BE2C (cell line): ENCODE results near the gene POU2AF3.

Source experiments
- DNase-seq: peaks from one replicate; pipeline ENCODE4 v3.0.0-alpha.2; 2020
- H3K27me3 ChIP-seq: fragments of 250-450 bp; sonication (Bioruptor Pico); 2 replicates; pipeline ENCODE4 v1.5.1; 2020; ENCODE audit warnings: mild to moderate bottlenecking
- H3K36me3 ChIP-seq: fragments of 250-450 bp; sonication (Bioruptor Pico); 2 replicates; pipeline ENCODE4 v1.5.1; 2020; ENCODE audit warnings: mild to moderate bottlenecking
- H3K4me1 ChIP-seq: fragments of 250-450 bp; sonication (Bioruptor Pico); 2 replicates; pipeline ENCODE4 v1.5.1; 2020
- H3K4me3 ChIP-seq: 2 replicates; pipeline ENCODE4 v1.5.1; 2011; ENCODE audit warnings: low read depth, low read length
- H3K9me3 ChIP-seq: fragments of 250-450 bp; sonication (Bioruptor Pico); 2 replicates; pipeline ENCODE4 v1.5.1; 2020
- CTCF ChIP-seq: IDR thresholded peaks from 2 replicates; pipeline ENCODE4 v1.5.1; 2012; ENCODE audit warnings: mild to moderate bottlenecking, low read depth, low read length

The POU2AF3 gene

GRCh38 chr11:111320728-111321568 is 22.6 kb downstream of the POU2AF3 start:
- no peaks in the 10 kb centered on the region for H3K9me3 ChIP-seq
- TF ChIP-seq CTCF = no peak

GRCh38 chr11:111322534-111322933 is 24.2 kb downstream of the POU2AF3 start:
- no peak for DNase-seq
- peaks cover 67% of the 10 kb centered on the region for H3K27me3 ChIP-seq
- no peak overlapping the region for H3K4me3 ChIP-seq
- no peaks in the 10 kb centered on the region for H3K4me1 ChIP-seq
- H3K36me3 ChIP-seq = no peaks in the 10 kb centered on the region
- no peaks in the 10 kb centered on the region for H3K9me3 ChIP-seq
- no peak for TF ChIP-seq CTCF

More at GRCh38 chr11:111320728-111321568, 22.6 kb downstream of the POU2AF3 start:
- H3K27me3 ChIP-seq = peaks cover 55% of the 10 kb centered on the region
- no peaks in the 10 kb centered on the region for H3K4me1 ChIP-seq
- H3K36me3 ChIP-seq = no peaks in the 10 kb centered on the region
- DNase-seq = no peak
- no peak overlapping the region for H3K4me3 ChIP-seq

GRCh38 chr11:111324277-111324720 is 26.0 kb downstream of the POU2AF3 start:
- H3K4me1 ChIP-seq = no peaks in the 10 kb centered on the region
- no peak overlapping the region for H3K4me3 ChIP-seq
- H3K9me3 ChIP-seq = no peaks in the 10 kb centered on the region
- H3K36me3 ChIP-seq = no peaks in the 10 kb centered on the region
- TF ChIP-seq CTCF = no peak
- DNase-seq = no peak
- peaks cover 83% of the 10 kb centered on the region for H3K27me3 ChIP-seq

- DNase-seq = no peak
- no peaks in the 10 kb centered on the region for H3K4me1 ChIP-seq
- peaks cover 88% of the 10 kb centered on the region for H3K27me3 ChIP-seq
- H3K9me3 ChIP-seq = no peaks in the 10 kb centered on the region
- H3K36me3 ChIP-seq = no peaks in the 10 kb centered on the region
- no peak overlapping the region for H3K4me3 ChIP-seq
- TF ChIP-seq CTCF = no peak
Measured at GRCh38 chr11:111325259-111325658, 26.9 kb downstream of the POU2AF3 start.

- DNase-seq = no peak
- TF ChIP-seq CTCF = no peak
Measured at GRCh38 chr11:111326824-111327223, 28.5 kb downstream of the POU2AF3 start.

More at GRCh38 chr11:111326824-111327223, 28.5 kb downstream of the POU2AF3 start:
- Histone ChIP-seq H3K9me3 (no peaks in the 10 kb centered on the region), H3K27me3 (peaks cover 90% of the 10 kb centered on the region), H3K36me3 (no peaks in the 10 kb centered on the region), H3K4me3 (no peak overlapping the region), H3K4me1 (no peaks in the 10 kb centered on the region; the same call in 1 of the 2 replicates)
